HG02938 (cell line): ENCODE results near the gene ARL15.

Experiments used
- ATAC-seq: cut with Tn5 transposase; IDR thresholded peaks from one replicate; pipeline ENCODE4 v1.9.1; 2021; ENCODE audit warnings: mild to moderate bottlenecking, moderate library complexity; ENCODE audit not compliant: unreplicated experiment

Gene ARL15

GRCh38 chr5:53917826-53918225 lies 392.5 kb downstream of the ARL15 start:
- no peak for ATAC-seq

DNA sequence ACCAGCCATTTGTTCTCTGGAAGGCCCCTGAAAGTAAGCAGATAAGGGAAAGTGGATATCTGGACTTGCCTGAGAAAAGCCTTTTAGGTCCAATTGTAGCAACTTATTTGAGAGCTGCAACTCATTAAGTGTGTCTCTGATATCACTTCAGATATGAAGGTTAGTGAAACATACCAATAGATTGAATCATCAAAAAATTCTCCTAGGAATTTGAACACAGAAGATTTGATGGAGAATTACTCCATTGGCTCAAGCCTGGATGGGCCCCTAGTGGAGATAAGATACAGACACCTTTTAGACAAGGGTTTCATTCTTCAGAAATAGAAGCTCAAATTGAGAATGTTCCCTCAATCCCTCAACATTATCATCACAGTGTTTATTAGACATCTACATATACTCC lies 393.3 kb downstream of the ARL15 start:
- no peak for ATAC-seq

GRCh38 chr5:53915120-53915519 lies 395.3 kb downstream of the ARL15 start:
- ATAC-seq = no peak

GRCh38 chr5:53913941-53914340 lies 396.4 kb downstream of the ARL15 start:
- no peak for ATAC-seq

GRCh38 chr5:53908757-53909156 lies 401.6 kb downstream of the ARL15 start:
- ATAC-seq = no peak

- ATAC-seq = no peak
Observed at GRCh38 chr5:53907827-53908226, 402.5 kb downstream of the ARL15 start.

DNA sequence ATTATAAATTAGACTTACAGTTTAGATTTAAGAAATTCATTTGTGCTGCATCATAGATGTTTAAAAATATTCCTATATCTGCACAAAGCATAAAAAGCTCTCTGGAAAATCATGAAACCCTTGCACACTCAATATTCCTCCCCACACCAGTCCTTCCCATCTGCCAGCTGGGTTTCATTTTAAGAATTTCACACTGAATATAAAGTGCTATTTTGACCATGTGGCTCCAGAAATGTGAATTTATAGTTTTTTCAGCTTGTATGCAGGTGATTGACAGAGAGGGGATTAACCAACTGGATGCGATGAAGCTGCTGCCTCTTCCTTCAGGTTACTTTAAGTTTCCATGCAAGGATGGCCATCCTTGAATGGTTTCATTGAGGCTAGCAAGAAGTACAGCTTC lies 403.6 kb downstream of the ARL15 start:
- no peak for ATAC-seq

DNA sequence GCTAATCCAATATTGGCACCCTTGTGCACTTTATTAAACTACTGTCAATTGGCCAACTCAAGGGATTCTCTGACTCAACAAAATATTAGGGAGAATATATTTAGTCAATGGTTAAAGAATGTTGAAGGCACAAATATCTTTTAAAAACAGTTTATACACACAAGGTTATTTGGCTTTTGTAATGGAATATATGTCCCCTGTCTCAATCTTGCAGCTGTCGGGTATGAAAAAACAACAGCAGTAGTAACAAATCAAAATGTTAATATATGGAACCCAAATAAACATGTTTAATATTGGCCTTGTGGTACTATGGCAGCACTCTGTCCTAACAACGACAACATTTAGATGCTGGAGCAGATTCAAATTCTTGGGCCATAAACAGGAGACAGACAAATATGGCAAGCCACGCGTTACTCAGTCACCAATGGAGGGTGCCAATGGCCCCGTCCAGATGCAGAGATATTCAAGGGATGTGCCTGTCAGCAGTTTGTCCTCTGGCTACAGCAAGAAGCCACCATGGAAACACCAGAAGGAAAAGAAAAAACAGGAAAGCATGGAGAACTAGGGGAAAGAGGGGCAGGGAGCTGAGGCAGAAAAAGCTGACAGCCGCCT lies 408.0 kb downstream of the ARL15 start:
- ATAC-seq = no peak

DNA sequence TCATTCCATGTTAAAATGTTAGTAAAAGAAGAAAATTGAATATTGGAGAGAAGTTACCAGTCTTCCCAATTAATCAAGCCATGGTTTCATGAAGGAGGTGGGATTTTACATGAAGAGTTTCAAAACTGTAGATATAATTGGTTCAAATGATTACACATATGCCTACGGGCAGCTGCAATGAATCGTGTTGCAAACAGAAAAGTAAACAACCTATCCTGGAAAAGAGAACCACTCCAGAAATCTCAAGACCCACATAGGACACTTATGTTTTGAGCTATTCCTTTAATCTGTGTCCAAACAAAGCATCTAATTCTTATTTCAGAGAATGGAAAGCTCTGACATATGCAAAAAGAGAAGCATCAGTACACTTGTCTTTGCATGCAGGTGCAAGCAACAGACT lies 409.7 kb downstream of the ARL15 start:
- no peak for ATAC-seq

GRCh38 chr5:53895091-53895683 lies 415.2 kb downstream of the ARL15 start:
- ATAC-seq = no peak

- no peak for ATAC-seq
Observed at GRCh38 chr5:53893626-53894025, 416.7 kb downstream of the ARL15 start.

DNA sequence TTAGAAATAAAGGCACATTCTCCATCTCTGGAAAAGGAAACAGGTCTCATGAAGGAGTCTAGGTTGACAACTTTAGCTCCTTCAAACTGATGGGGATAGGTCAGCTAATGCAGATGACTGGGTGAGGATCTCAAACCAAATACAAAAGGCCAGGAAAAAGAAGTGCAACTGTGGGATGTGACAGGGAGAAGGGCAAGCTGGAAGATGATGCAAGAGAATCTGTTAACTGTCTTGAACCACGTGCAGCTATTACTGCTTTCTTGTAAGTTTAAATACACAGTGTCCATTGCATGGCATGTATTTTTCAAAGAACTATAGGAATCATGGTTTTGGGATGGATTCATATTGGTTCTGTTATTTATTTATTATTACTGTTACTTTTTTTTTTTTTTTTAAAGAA lies 418.1 kb downstream of the ARL15 start:
- no peak for ATAC-seq

DNA sequence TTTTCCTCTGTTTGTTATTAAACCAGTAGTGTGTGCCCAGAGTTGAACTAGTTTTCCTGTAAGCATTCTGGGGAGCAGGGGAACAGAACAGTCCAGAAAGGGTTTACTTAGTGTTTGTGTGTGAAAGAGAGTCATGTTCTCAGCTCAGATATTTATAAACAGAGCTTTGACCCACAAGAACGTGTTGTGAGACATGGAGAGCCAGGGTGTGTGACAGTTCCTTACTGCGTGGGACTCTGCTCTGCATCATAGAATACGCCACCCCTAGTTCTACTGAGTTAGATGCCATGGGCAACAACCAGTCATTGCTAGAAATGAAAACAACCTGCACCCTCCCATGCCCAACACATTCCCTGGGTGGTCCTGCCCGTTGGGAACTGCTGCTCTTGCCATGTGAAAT lies 419.2 kb downstream of the ARL15 start:
- no peak for ATAC-seq

- ATAC-seq = no peak
Observed at GRCh38 chr5:53890490-53890889, 419.9 kb downstream of the ARL15 start.

DNA sequence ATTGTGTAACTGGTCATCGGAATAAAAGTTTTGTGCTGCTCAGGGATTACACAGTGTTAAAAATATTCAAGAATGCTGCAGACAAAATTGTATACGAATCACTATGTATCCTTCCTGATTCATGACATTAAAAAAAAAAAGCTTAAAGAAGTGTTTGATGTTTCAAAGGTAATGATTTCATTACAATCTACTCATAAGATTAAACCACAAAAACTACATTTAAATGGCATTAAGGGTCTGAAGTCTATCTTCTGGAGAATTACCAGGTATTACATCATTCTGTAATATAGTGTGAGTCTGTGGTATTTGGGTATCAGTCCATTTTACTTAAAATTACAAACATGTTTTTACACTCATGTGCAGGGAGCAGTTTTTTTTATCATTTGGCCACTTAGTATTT lies 425.5 kb downstream of the ARL15 start:
- no peak for ATAC-seq

DNA sequence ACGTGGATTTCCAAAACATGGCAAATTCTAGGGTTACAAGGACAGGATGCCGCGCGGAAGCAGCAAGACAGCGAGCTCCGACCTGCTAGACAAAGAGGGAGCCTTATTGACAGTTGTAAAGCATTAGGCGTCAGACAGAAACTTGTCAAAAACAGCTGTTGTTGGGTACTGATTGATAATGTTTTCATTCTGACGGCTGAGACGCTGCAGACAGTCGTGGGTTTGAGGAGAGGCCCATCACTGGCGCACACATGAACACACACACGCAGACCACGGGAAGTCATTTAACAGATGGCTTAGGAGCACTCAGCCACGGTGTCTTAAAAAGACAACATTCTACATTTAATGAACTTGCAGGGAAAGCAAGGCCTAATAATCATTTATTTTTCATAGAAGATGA lies 426.0 kb downstream of the ARL15 start:
- ATAC-seq = no peak

DNA sequence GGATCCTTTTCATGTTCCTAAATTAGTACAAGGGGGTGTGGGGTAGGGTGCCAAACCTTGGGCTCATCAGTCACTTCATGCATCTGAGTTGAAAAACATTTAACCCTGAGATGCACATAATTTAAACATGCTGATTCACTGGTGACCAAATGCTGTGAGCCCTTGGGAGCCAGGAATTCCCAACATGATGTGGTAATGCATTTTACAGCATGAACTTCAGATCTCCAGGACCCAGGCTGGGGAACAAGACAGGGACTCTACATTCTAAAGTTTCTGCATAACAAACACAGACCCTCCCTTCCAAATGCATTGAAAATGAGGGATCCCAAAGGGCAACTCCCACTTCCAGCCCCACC lies 427.7 kb downstream of the ARL15 start:
- ATAC-seq = no peak

DNA sequence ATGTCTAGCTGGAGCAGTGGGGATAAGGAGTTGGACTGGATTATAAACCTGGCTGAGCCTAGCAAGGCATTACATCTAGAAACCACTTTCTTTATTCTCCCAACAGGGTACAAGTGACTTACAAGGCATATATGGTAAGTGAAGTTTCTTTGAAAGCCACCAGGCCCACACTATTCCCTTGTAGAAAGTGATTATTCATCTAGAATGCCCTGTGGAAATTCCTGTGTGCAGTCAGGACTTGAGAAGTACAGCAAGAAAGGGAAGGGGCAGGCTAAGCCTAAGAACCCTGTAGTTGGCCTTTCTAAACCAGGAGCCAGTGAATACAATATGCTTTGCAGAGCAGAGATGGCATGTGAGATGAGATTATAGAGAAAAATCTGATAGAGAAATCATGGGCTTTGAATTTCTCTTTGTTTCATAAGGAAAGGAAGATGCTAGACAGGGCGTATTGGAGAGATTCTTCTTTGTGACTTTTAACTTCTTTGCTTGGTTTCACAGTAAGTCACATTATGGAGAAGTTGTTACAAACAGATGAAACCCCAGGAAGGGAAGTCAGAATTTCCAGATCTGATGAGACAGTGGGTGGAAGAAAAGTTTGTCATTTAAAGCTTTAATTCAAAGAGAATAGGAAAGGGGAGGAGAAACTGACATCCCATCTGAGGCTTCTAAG lies 428.2 kb downstream of the ARL15 start:
- ATAC-seq = no peak

DNA sequence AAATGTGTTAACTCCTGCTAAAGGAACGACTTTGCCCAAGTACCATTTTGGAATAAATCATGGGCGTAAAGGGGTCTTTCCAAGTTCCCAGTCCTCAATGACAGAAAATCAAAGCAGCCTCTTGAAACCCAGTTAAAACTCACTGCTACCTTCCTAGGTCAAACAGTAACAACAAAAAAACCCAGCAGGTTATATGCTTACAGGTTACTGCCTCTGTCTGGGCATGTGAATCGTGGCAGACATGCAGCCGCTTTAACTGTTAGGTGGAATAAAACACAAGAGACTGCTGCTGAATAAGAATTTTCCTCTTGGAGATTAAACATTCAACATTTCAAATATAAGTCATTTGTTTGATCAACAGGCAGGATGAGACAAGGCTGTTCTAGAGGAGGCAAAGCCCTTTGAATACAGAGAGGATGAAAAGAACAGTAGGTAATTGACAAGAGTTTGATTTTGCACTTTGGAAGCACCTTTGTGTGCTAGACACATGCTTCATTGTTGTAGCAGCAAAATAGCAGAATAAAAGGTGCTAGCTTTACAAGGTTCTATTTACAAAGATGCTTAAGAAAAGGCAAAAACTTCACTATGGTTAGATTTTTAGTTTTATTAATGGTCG lies 430.6 kb downstream of the ARL15 start:
- no peak for ATAC-seq

DNA sequence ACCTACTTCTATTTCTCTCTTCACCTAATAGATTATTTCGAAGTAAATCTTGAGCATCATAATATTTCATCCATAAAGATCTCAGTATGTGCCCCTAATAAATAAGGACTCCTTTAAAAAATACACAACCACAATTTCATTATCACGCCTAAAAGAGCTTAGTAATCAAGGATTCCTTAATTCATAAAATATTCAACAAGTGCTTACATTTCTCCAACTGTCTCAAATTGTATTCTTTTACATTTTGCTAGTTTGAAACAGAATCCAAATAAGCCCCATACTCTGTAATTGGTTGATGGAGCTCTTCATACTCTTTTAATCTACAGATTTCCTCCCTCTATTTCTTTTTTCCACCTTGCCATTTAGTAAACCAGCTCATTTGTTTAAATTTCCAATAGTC lies 432.4 kb downstream of the ARL15 start:
- ATAC-seq = no peak

GRCh38 chr5:53877243-53877642 lies 433.1 kb downstream of the ARL15 start:
- ATAC-seq = no peak

DNA sequence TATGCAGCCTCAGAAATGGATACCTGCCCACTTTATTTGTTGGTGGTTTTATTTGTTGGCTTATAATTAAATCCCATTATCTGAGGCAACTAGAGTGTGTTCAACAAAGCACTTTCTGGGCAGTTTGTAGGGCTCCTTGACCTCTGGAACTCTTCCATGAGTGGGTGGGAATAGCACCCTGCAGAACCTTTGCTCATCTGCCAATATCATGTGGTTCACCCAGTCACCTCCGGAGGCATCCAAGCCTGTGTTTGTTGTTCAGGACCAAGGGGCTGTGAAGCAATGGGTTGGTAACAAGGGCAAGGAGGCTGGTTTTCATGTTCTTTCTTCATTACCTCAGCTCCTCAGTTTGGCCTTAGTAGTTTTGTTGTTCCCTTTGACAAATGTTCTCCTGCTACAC lies 436.0 kb downstream of the ARL15 start:
- ATAC-seq = no peak
